Stimulated activated CD4-positive, alpha-beta T cell treated with anti-CD3 and anti-CD28 coated beads, Interleukin-1b, Interleukin-23, amount 100 ng/mL, for 1 hour (primary cell): ENCODE results near the gene WDR47.
A peak's percentile ranks its signal among the peaks of the same experiment; 100 is the strongest.

ENCODE experiments used
- DNase-seq, 2 donors: peaks; one replicate each; pipeline ENCODE4 v3.0.0-alpha.2; 2020; ENCODE audit warnings: low read depth in 2 of 2

WDR47 gene

DNA sequence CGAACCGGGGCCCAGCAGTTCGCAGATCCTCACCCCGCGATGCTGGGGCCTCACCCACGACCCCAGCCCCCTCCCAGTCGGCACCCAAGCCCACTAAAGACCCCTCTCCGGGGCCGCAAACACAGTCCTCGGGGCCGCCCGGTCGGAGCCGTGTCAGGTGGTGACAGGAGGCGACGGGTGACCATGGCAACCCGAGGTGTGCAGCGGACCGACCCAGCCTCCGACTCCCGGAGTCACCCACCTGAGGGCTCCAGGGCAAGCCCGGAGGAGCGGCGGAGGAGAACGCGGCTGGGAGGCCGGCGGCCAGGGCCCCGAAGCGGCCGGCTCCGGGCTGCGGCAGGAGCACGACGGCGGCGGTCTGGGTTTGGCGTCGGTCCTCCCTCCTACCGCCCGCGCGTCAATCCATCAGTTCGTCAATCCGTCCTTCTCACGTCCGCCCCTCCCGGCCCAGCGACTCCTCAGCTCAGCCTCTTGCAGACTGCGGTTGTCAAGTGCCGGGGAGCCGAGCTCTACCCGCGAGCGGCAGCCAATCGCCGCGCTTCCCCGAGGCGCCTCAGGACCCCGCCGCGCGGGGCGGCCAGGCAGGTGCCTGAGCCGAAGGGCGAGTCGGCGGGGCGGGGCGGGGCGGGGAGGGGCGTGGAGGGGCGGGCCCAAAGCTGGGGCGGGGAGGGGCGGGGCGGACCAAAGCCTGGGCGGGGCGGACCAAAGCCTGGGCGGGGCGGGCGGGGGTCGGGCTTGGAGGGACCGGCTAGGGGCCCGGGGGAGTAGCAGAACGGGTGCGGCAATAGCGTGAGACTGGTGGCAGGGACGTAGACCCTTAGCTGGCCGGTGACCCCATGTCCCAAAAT is at the start of gene WDR47:
Gene WDR47, minus strand, starts transcription at position 482 of the 848 bp plus-strand sequence. CDS start 18,590 bp downstream, outside the sequence.
- peak; percentile 81 to 91 for DNase-seq

DNA sequence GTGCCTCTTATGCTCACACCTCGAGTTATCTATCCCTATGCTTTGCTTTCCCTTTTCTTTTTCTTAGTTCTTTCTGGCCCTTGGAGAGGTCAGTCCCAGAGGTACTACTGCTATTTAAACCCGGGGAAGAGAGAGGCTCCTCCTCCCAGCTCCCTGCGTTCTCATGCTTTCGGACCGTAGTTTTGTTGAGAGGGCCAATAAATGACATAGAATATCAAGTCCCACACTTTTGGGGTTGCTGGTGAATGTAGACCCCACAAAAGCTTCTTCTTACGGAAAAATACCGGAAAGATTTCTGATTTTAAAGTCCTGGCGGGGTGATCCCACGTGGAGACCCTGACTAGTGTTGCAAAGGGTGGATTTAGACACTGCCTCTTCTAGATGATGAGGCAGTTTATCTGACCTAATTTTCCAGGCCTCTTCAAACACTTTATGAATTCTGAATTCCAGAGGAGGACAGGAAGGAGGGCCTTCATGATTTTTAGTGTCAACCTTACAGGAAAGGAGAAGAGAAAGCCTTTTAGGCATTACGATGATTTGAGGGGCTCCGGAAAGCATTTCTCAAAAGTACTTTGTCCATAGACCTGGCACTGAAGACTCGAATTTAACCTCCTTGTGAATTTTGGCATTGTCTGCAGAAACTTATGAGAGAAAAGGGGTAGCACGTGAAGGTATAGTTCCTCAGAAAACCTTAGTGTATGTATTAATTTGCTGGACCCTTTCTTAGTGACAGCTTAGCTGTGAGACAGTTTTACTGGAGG is 49.4 kb upstream of the WDR47 start:
- DNase-seq = no peak

DNA sequence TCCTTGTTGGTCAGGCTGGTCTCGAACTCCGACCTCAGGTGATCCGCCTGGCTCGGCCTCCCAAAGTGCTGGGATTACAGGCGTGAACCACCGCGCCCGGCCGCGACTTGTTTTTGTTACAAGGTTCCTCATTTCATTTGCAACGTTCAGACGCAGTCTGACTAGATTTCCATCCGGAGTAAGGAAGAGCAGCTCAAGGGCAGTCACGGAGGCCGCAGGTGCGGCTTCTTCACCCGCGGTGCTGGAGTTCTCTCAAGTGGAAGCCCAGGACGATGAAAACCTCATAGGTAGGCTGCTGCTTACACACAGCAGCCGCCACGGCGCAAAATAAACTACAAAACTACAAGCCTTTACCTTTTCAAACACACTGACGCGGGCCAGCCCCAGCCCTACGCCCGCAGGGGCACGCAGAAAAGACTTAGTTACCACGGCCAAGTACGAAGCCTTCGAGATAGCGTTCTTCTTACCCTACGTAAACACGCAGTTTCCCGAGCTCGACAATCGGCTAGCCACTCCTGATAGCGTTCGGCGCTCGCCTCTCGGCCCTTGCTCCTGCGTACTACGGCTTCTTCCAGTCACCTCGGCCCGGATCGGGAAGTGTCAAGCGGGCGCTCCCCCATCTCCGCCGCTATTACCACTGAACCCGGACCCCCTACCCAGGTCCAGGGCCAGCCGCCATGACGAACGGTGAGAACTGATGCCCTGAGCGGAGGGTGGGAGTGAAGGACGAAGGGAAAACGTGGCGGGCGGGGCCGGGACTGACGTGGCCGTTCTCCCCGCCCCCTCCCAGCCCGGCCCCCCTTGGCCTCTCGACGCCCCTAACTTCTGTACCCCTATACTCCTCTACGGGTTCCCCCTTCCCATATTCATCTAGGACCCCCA is 48.5 kb upstream of the WDR47 start, which contains the start of gene TMEM167B:
Gene TMEM167B, plus strand, starts transcription at position 569 of the 882 bp plus-strand sequence. Its CDS starts 109 bp downstream, at position 678.
- DNase-seq = peak; percentile 66

DNA sequence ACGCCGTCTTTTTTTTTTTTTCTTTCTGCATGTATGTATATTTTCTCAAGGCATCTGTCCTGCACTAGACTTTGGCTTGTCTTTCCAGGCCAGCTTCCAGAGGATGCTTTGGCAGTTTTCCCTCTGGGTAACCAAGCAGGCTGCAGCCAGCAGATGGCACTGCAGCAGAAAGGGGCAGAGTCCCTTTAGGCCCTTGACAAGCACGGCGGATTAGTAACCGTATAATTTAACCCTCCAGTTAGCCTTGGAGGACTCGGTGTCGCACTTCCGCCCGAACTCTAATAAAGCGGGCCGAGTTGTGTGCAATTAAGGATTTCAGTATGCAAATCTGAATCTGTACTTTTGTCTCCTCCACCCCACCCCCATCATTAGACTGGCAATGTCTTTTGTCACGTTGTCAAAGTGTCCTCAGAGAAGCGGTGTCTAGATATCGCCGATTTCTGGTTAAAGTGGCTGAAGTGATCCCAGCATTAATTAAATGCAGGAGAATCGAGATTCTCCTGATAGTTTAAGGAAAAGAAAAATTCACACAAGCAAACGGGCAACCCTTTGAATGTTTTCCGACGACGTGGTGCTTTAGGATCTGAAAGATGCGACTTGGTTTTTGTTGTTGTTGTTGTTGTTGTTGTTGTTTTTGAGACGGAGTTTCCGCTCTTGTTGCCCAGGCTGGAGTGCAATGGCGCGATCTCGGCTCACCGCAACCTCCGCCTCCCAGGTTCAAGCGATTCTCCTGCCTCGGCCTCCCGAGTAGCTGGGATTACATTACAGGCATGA is 47.5 kb upstream of the WDR47 start:
- DNase-seq = no peak

DNA sequence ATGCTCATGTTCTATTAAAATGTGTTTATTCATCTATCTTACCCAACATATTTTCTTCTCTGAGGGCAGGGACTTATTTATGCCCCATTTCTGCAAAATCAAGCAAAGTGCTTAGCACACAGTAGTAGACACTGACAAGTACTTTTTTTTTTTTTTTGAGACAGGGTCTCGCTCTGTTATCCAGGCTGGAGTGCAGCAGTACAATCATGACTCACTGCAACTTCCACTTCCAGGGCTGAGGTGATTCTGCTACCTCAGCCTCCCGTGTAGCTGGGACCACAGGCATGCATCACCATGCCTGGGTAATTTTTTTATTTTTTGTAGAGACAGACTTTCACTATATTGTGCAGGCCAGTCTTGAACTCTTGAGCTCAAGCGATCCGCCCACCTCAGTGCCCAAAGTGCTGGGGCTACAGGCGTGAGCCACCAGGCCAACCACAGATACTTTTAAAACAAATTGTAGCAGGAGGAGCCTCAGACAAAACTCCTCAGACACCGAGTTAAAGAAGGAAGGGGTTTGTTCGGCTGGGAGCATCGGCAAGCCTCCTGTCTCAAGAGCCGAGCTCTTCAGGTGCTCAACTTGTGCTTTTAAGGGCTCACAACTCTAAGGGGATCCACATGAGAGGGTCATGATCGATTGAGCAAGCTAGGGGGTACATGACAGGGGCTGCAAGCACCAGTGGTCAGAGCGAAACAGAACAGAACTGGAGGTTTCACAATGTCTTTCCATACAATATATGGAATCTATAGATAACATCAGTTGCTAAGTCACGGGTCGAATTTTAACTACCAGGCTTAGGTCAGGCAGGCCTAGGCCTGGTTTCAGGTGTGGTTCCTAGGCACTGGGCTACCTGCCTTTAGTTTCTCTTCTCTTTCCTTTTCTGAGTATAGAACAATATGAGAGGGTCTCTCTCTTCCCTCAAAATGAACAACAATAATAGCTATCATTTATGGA is 42.9 kb upstream of the WDR47 start:
- DNase-seq = no peak

DNA sequence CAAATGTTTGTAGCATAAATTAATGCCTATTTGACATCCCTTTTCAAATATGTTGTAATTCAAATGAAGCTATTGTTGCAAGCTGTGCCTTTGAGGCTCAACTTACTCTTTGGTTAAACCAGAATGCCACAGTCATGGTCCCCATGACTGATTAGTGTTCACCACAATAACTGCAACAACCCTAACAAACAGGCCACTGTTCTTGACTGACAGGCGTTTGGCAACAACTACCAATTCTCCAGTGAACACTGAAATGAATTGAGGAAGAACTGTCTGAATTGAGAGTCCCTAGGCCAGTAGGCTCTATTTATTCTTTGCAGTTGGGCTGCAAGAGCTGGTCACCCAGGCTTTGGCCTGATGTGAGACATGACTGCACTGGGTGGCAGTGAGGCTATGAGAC is 42.0 kb upstream of the WDR47 start:
- no peak for DNase-seq

DNA sequence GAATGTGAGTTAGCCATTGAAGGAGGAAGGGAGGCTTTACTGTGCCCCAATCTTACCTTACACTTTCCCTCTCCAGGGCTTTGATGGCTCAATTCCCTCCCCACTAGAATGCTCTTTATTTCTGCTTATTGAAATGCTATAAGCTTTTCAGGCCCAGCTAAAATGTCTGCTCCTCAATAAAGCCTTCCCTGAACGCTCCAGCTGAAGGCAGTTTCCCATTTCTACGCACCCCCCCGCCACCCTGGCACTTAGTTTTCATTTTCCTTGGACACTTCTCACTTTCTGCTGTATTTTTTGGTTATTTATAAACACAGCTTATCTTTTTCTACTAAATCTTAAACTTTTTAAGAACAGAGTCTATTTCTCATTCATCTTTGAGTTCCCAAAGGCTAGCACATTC is 41.6 kb upstream of the WDR47 start:
- DNase-seq = no peak

DNA sequence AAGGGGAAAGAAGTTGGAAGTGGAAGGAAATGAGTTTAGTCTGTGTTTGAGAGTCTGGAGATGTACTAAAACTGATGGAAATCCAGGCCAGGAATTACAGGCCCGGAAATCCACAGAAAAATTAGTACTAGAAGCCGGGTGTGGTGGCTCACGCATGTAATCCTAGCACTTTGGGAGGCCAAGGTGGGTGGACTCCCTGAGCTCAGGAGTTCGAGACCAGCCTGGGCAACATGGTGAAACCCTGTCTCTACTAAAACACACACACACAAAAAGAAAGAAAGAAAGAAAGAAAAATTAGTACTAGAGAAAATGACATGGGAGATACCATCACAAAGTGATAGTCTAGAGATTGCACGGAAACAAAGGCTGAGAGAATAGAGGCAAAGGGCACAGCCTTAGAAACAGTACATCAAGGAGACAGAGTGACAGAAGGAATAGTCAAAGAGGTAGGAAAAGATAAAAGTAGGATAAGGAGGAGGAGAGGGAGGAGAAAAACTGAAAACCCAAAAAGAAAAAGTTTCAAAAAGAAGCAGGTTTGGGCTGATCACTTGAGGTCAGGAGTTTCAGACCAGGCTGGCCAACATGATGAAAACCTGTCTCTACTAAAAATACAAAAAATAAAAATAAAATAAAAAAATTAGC is 38.7 kb upstream of the WDR47 start:
- DNase-seq = no peak

DNA sequence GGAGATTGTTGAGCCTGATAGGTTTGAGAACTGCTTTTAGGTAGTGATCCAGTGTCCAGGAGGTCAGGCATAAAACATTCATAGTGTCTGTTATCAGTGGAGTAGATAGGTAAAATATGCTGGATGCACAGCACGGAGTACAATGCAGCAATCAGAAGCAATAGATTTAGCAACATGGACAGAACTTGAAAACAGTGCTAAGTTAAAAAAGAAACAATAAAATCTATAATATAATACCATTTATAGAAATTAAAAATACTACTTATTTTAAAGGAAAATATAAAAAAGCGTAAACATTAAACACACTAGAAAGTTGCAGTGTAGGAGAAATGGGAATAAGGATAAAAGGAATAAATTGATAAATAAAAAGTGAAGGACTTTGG is 37.3 kb upstream of the WDR47 start:
- no peak for DNase-seq

DNA sequence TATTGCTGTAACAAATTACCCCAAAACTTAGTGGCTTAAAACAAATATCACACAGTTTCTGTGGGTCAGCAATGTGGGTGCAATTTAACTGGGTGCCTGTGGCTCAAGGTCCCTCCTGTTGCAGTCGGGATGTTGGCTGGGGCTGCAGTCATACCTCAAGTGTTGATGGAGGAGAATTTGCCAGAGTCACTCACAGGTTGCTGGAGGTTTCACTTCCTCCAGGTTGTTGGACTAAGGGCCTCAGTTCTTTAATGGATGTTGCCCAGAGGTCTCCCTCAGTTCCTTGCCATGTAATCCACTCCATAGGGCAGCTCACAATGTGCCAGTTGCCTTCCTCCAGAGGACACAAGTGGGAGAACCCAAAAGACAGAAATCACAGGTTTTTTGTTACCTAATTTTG is 36.4 kb upstream of the WDR47 start:
- no peak for DNase-seq

DNA sequence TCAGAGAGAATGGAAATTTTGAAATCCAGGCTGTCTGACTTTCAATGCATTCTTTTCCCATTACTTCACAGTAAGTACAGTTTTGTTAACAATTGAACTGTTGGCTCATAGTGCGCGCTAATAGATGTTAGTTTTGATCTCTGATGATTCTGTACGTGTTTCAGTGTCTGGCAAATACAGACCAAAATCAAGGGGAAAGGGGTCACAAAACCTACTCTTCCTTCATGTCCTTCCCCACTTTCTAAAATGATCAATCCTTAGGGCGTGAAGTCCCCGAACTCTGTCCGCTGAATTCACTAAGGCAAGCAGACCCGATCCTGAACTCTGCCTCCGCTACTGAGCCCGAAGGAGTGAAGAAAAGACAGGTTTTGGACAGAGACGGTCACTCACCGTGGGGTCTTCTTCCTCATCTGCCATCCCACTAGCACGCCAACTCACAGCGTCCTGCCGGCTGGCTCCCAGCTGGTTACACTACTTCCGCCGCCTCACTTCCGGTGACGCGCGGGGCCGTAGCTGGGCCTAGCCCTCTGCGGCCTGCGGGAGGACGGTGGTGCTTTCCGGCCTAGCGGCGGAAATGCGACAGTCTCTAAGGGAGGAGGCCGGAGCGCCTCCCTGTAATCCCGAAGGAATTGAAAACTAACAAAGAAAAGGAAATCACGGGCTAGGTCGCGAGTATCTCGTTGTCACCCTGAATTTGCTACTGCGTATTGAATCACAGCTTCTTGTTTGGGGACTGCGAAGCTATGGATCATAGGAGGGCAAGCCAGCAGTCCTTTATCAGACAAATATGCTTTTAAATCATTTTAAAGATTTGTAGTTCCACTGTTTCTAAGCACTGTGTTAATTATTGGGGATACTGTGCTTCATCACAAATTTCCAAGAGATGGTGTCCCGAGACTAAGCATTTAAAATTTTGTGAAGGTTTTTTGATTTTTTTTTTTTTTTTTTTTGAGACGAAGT is 33.9 kb upstream of the WDR47 start, which contains the start of gene TAF13:
Gene TAF13, minus strand, starts transcription at position 473 of the 960 bp plus-strand sequence. Its CDS starts 56 bp downstream, at position 417.
- DNase-seq = peak; percentile 64 to 68

DNA sequence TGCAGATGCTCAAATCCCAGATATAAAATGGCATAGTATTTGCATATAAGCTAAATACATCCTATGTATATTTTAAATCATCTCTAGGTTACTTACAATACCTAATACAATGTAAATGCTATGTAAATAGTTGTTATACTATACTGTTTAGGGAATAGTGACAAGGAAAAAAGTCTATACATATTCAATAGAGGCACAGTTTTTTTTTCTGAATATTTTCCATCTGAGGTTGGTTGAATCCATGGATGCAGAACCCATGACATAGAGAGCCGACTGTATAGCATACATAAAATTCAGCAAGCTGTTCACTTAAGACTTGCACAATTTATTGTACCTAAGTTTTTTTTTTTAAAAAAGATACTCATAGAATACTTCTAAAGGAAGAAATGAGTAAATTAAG is 27.4 kb upstream of the WDR47 start:
- no peak for DNase-seq

DNA sequence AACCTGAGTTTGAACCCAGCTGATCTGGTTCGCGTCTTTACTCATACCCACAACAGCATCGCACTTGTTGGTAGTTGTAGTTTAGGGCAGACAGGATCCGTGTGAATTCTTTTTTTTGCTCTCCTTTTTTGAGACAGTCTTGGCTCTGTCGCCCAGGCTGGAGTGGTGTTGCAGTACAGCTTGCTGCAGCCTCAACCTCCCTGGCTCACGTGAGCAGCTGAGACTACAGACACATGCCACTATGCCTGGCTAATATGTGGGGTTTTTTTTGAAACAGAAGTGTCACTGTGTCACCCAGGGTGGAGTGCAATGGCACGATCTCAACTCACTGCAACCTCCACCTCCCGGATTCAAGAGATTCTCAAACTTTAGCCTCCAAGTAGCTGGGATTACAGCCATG is 26.0 kb upstream of the WDR47 start:
- DNase-seq = no peak

DNA sequence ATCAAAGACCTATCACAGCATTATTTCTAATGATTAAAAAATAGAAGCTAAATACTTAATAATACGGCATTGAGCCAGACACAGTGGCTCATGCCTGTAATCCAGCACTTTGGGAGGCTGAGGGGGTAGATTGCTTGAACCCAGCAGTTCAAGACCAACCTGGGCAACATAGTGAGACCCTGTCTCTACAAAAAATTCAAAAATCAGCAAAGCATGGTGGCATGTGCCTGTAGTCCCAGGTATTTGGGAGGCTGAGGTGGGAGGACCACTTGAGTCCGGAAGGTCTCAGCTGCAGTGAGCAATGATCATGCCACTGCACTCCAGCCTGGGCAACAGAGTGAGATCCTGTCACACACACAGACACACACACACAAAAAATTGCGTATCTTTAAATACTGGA is 23.2 kb upstream of the WDR47 start:
- no peak for DNase-seq

DNA sequence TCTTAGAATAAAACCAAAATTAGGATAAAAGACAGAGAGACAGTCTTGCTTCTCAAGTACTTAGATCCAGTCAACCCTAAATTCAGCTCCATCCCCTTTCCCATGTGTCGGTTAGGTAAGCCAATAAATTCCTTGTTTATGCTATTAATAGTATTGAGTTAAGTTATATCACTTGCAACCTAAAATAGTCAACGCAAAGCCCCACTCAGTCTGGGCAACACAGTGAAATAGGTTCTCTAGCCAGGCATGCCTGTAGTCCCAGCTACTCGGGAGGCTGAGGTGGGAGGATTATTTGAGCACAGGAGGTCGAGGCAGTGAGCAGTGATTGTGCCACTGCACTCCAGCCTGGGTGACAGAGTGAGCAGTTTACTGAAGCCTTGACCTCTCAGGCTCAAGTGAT is 19.3 kb upstream of the WDR47 start:
- DNase-seq = no peak

DNA sequence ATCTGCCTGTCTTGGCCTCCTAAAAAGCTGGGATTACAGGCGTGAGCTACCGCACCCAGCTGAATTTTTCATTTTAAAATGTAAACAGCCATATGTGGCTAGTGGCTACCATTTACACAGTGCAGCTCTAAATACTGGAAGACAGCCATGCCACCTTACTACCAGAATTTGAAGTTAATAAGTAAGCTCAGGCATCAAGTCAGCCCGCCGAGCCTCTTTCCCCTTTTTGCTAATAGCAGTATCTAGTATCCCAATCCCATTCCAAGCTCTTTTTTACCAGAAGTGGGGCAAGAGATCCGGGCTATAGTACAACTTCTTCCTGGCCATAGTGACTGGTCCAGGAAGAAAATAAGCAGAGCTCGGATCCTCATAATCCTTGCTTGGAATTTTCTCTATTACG is 18.8 kb upstream of the WDR47 start:
- DNase-seq = no peak

DNA sequence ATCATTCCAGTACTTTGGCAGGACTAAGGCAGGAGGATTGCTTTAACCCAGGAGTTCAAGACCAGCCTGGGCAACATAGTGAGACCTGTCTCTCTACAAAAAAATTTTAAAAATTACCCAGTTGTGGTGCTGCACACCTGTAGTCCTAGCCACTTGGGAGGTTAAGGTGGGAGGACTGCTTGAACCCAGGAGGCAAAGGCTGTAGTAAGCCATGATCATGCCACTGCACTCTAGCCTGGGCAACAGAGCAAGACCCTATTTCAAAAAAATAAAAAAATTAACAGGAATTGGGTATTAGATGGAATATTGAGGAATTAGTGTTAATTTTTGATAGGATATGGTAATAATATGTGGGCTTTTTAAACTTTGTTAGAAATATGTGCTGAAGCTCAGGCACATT is 17.1 kb upstream of the WDR47 start:
- no peak for DNase-seq

DNA sequence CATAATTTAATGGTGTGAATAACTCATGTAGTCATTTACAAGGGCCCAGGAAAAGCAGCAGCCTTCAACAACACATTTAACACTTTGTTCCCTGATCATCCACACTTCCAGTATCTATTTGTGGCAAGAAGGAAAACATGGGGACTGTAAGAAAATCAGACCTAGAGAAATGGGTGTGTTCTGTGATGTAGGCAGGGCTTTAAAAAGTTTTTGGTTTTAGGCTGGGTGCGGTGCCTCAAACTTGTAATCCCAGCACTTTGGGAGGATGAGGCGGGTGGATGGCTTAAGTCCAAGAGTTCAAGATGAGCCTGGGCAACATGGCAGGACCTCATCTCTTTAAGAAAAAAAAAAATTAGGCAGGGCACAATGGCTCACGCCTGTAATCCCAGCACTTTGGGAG is 14.2 kb upstream of the WDR47 start:
- DNase-seq = no peak
